H1 (cell line): Measurements from ENCODE around the gene DUS1L. TPM values are rescaled to one million over a fixed set of nuclear protein-coding genes. Genes with fewer than 3 reads are reported as not detected.

Source experiments
- CTCF ChIA-PET: fragments of 300-600 bp; sonication (Branson Sonifier 250); formaldehyde crosslinking; loops from one replicate; lab custom pipeline; 2021; ENCODE audit not compliant: partially characterized antibody; lab: Charles Lee
- POLR2A ChIA-PET: fragments of 300-600 bp; sonication (Branson Sonifier 250); formaldehyde crosslinking; loops from one replicate; lab custom pipeline; 2021; ENCODE audit warnings: inconsistent platforms; ENCODE audit not compliant: partially characterized antibody; lab: Charles Lee
- DNase-seq, 2 experiments: peaks; one replicate each; pipeline versions ENCODE4 v3.0.0 to v3.0.0-alpha.2; 2010 to 2022; ENCODE audit warnings: low spot score in 2 of 2, low read depth in 1 of 2, mixed read lengths in 1 of 2
- FAIRE-seq: peaks from 2 replicates; lab custom pipeline; 2011; peaks lifted over from hg19 to GRCh38; lab: Jason Lieb, UNC
- H2AFZ ChIP-seq: 2 replicates; pipeline ENCODE4 v1.8.1; 2012; ENCODE audit warnings: low read length, inconsistent platforms
- H2AK5ac ChIP-seq: 2 replicates; pipeline ENCODE4 v1.6.1; 2013; ENCODE audit warnings: low read depth, low read length
- H2BK120ac ChIP-seq: replicated peaks from 2 replicates; pipeline ENCODE3; 2013; ENCODE audit warnings: low read depth, low read length, inconsistent platforms
- H2BK12ac ChIP-seq: 2 replicates; pipeline ENCODE4 v1.6.1; 2013; ENCODE audit warnings: low read depth, low read length
- H2BK15ac ChIP-seq: 2 replicates; pipeline ENCODE4 v1.6.1; 2013; ENCODE audit warnings: low read length
- H2BK20ac ChIP-seq: 2 replicates; pipeline ENCODE4 v1.6.1; 2013; ENCODE audit warnings: low read length
- H2BK5ac ChIP-seq: 2 replicates; pipeline ENCODE4 v1.6.1; 2013; ENCODE audit warnings: low read depth, low read length
- H3K14ac ChIP-seq: 2 replicates; pipeline ENCODE4 v1.6.1; 2013; ENCODE audit warnings: inconsistent platforms; ENCODE audit not compliant: insufficient read length
- H3K18ac ChIP-seq: 2 replicates; pipeline ENCODE4 v1.6.1; 2013; ENCODE audit warnings: low read length; ENCODE audit errors: extremely low read depth
- H3K23ac ChIP-seq: 2 replicates; pipeline ENCODE4 v1.6.1; 2013; ENCODE audit warnings: inconsistent platforms; ENCODE audit not compliant: insufficient read length
- H3K23me2 ChIP-seq: 2 replicates; pipeline ENCODE4 v1.6.1; 2013; ENCODE audit warnings: low read depth, low read length
- H3K27ac ChIP-seq: 2 replicates; pipeline ENCODE4 v1.6.1; 2011; ENCODE audit warnings: low read depth, low read length, inconsistent platforms
- H3K27me3 ChIP-seq, 4 experiments: replicated peaks in 1 of 4; 1 replicate in 1 of 4; 2 replicates in 3 of 4; pipeline versions ENCODE4 v1.6.1 to v1.8.1; 2011 to 2013; ENCODE audit warnings: low read length in 3 of 4, mild to moderate bottlenecking in 3 of 4, inconsistent platforms in 2 of 4, mixed read lengths in 2 of 4, moderate library complexity in 1 of 4; ENCODE audit not compliant: control insufficient read depth in 3 of 4, insufficient read depth in 3 of 4; ENCODE audit errors: extremely low read depth in 1 of 4
- H3K36me3 ChIP-seq, 4 experiments: 2 replicates each; pipeline versions ENCODE4 v1.6.1 to v1.8.1; 2011 to 2013; ENCODE audit warnings: mild to moderate bottlenecking in 4 of 4, low read length in 3 of 4, moderate library complexity in 2 of 4, control low read depth in 1 of 4, inconsistent platforms in 1 of 4; ENCODE audit not compliant: insufficient read depth in 4 of 4, control insufficient read depth in 2 of 4
- H3K4ac ChIP-seq: replicated peaks from 2 replicates; pipeline ENCODE3; 2013; ENCODE audit warnings: low read length, low read depth, mixed read lengths, inconsistent platforms; ENCODE audit not compliant: insufficient read length
- H3K4me1 ChIP-seq, 4 experiments: replicated peaks in 1 of 4; 1 replicate in 1 of 4; 2 replicates in 3 of 4; pipeline versions ENCODE4 v1.6.1 to v1.8.1; 2011 to 2013; ENCODE audit warnings: low read length in 3 of 4, inconsistent platforms in 2 of 4, mixed read lengths in 1 of 4; ENCODE audit not compliant: insufficient read depth in 4 of 4, control insufficient read depth in 3 of 4
- H3K4me2 ChIP-seq, 2 experiments: 2 replicates each; pipeline versions ENCODE4 v1.6.1 to v1.8.1; 2011 to 2013; ENCODE audit warnings: low read depth in 2 of 2, low read length in 2 of 2, control low read depth in 1 of 2, inconsistent platforms in 1 of 2, mild to moderate bottlenecking in 1 of 2; ENCODE audit not compliant: insufficient read depth in 1 of 2
- H3K4me3 ChIP-seq, 4 experiments: fragments of 200-600, 300-600 bp in 1 of 4; sonication (generic), shearing (Covaris generic), sonication (Bioruptor Twin) in 1 of 4; 2 replicates each; pipeline versions ENCODE4 v1.5.1 to v1.8.1; 2011 to 2016; ENCODE audit warnings: low read length in 4 of 4, low read depth in 3 of 4, control low read depth in 2 of 4, inconsistent platforms in 2 of 4, mild to moderate bottlenecking in 2 of 4, mixed read lengths in 1 of 4, moderate library complexity in 1 of 4; ENCODE audit not compliant: insufficient read depth in 2 of 4; ENCODE audit errors: extremely low read depth in 1 of 4
- H3K56ac ChIP-seq: replicated peaks from 2 replicates; pipeline ENCODE3; 2013; ENCODE audit warnings: low read depth, mild to moderate bottlenecking, mixed read lengths, low read length, inconsistent platforms; ENCODE audit not compliant: insufficient read length
- H3K79me1 ChIP-seq: 2 replicates; pipeline ENCODE4 v1.6.1; 2013; ENCODE audit warnings: low read depth, low read length, control low read depth
- H3K79me2 ChIP-seq, 2 experiments: 2 replicates each; pipeline versions ENCODE4 v1.6.1 to v1.8.1; 2012 to 2013; ENCODE audit warnings: low read length in 2 of 2, mild to moderate bottlenecking in 2 of 2, inconsistent platforms in 1 of 2; ENCODE audit not compliant: insufficient read depth in 2 of 2, control insufficient read depth in 1 of 2
- H3K9ac ChIP-seq, 4 experiments: replicated peaks in 1 of 4; 1 replicate in 1 of 4; 2 replicates in 3 of 4; pipeline versions ENCODE4 v1.6.1 to v1.8.1; 2011 to 2013; ENCODE audit warnings: low read depth in 3 of 4, low read length in 3 of 4, control low read depth in 2 of 4, mild to moderate bottlenecking in 2 of 4, moderate library complexity in 2 of 4, inconsistent platforms in 1 of 4; ENCODE audit errors: extremely low read depth in 1 of 4
- H3K9me3 ChIP-seq, 2 experiments: 2 replicates each; pipeline versions ENCODE4 v1.6.1 to v1.8.1; 2012 to 2013; ENCODE audit warnings: mild to moderate bottlenecking in 2 of 2, moderate library complexity in 2 of 2, control low read depth in 1 of 2, inconsistent platforms in 1 of 2, low read depth in 1 of 2, low read length in 1 of 2, mixed read lengths in 1 of 2; ENCODE audit not compliant: insufficient read depth in 2 of 2
- H4K20me1 ChIP-seq, 2 experiments: replicated peaks in 1 of 2; 2 replicates each; pipeline versions ENCODE3 to v1.8.1; 2011 to 2013; ENCODE audit warnings: inconsistent platforms in 2 of 2, low read length in 2 of 2, mild to moderate bottlenecking in 1 of 2; ENCODE audit not compliant: insufficient read depth in 2 of 2, control insufficient read depth in 1 of 2
- H4K5ac ChIP-seq: 2 replicates; pipeline ENCODE4 v1.6.1; 2013; ENCODE audit warnings: low read length, low read depth, mixed read lengths, inconsistent platforms; ENCODE audit not compliant: insufficient read length
- H4K8ac ChIP-seq: 2 replicates; pipeline ENCODE4 v1.8.0; 2013; ENCODE audit warnings: mild to moderate bottlenecking, moderate library complexity, low read length, inconsistent platforms; ENCODE audit not compliant: insufficient read depth; ENCODE audit errors: extremely low read depth
- H4K91ac ChIP-seq: replicated peaks from 2 replicates; pipeline ENCODE3; 2013; ENCODE audit warnings: low read length, mixed read lengths, inconsistent platforms; ENCODE audit not compliant: insufficient read length
- ASH2L ChIP-seq: fragments of 200-600, 300-600 bp; sonication (generic); IDR thresholded peaks from one replicate; pipeline ENCODE4 v1.7.1; 2017; ENCODE audit warnings: low read length
- BACH1 ChIP-seq: IDR thresholded peaks from 2 replicates; pipeline ENCODE4 v1.6.1; 2012; ENCODE audit warnings: low read length, improper control_type of control experiment
- CEBPB ChIP-seq: IDR thresholded peaks from 2 replicates; pipeline ENCODE4 v1.6.1; 2012; ENCODE audit warnings: low read depth, low read length
- CHD2 ChIP-seq: IDR thresholded peaks from 2 replicates; pipeline ENCODE4 v1.6.1; 2012; ENCODE audit warnings: low read length, improper control_type of control experiment
- EP300 ChIP-seq, 2 experiments: IDR thresholded peaks; 1 replicate in 1 of 2; 2 replicates in 1 of 2; pipeline ENCODE4 v1.6.1; 2011 to 2012; ENCODE audit warnings: low read depth in 2 of 2, low read length in 2 of 2, mild to moderate bottlenecking in 2 of 2, borderline replicate concordance in 1 of 2, inconsistent platforms in 1 of 2, moderate library complexity in 1 of 2
- JUND ChIP-seq: IDR thresholded peaks from 2 replicates; pipeline ENCODE4 v1.6.1; 2011; ENCODE audit warnings: mild to moderate bottlenecking, improper control_type of control experiment, low read length
- POLR2A ChIP-seq, 2 experiments: IDR thresholded peaks; 1 replicate in 1 of 2; 2 replicates in 1 of 2; pipeline ENCODE4 v1.6.1; 2011; ENCODE audit warnings: low read depth in 2 of 2, low read length in 2 of 2, mild to moderate bottlenecking in 2 of 2; ENCODE audit errors: control extremely low read depth in 1 of 2
- POLR2AphosphoS5 ChIP-seq: IDR thresholded peaks from 2 replicates; pipeline ENCODE4 v1.6.1; 2011; ENCODE audit warnings: low read depth, low read length
- RBBP5 ChIP-seq: IDR thresholded peaks from 2 replicates; pipeline ENCODE4 v1.7.1; 2012; ENCODE audit warnings: low read depth, mild to moderate bottlenecking, inconsistent platforms, low read length, moderate library complexity, borderline replicate concordance
- RFX5 ChIP-seq: IDR thresholded peaks from 2 replicates; pipeline ENCODE4 v1.6.1; 2011; ENCODE audit warnings: low read depth, low read length, improper control_type of control experiment, borderline replicate concordance
- SIN3A ChIP-seq, 2 experiments: IDR thresholded peaks in 1 of 2; conservative IDR thresholded peaks in 1 of 2; 2 replicates each; pipeline ENCODE4 v1.6.1; 2011 to 2012; ENCODE audit warnings: low read length in 2 of 2, improper control_type of control experiment in 1 of 2, low read depth in 1 of 2, mild to moderate bottlenecking in 1 of 2
- TAF7 ChIP-seq: optimal IDR thresholded peaks from 2 replicates; pipeline ENCODE3; 2011; ENCODE audit warnings: low read depth, mild to moderate bottlenecking, inconsistent platforms, low read length, moderate library complexity, borderline replicate concordance
- TEAD4 ChIP-seq: IDR thresholded peaks from 2 replicates; pipeline ENCODE4 v1.6.1; 2012; ENCODE audit warnings: low read depth, low read length, inconsistent platforms, mixed read lengths
- WGBS, 2 experiments: shearing (Covaris generic) in 1 of 2; methylation state at CpG; one replicate each; pipeline versions ENCODE4 v1.1.6 to v1.1.7; 2013 to 2015; ENCODE audit warnings: low lambda C conversion rate in 2 of 2, mixed read lengths in 2 of 2, inconsistent platforms in 1 of 2, low coverage in 1 of 2, missing lambda C conversion rate in 1 of 2; ENCODE audit not compliant: insufficient replicate concordance in 2 of 2, insufficient coverage in 1 of 2, insufficient read length in 1 of 2; ENCODE audit errors: extremely low coverage in 1 of 2, missing lambda C conversion rate in 1 of 2; 5-methylcytosine and 5-hydroxymethylcytosine counted together
- polyA plus RNA-seq, 7 experiments: library from polyadenylated mRNA; depleted of rRNA in 3 of 7; stranded (reverse) in 5 of 7; unstranded in 2 of 7; fragments of >200 nt in 5 of 7; fragments of 200-250 nt in 2 of 7; gene quantifications; 1 replicate in 5 of 7; 2 replicates in 1 of 7; 4 replicates in 1 of 7; pipeline versions ENCODE4 v1.2.1 to v1.2.3, GENCODE V29; 2011 to 2013; ENCODE audit warnings: missing spikeins in 2 of 7, mixed read lengths in 2 of 7
- total RNA-seq: library from RNA; stranded (reverse); fragmentation: NEBNext Ultra II Directional; extraction: Animal tissue kit (Norgen Biotek cat#: 25700); gene quantifications from 2 replicates; pipeline ENCODE4 v1.2.1, GENCODE V29; 2021

The DUS1L gene
- total and polyA plus RNA-seq, 2 of the 8 experiments (the other 6 are each of a cell fraction or from before 2014, with no cell fraction given), result 34.5 to 69.1 TPM

DNA sequence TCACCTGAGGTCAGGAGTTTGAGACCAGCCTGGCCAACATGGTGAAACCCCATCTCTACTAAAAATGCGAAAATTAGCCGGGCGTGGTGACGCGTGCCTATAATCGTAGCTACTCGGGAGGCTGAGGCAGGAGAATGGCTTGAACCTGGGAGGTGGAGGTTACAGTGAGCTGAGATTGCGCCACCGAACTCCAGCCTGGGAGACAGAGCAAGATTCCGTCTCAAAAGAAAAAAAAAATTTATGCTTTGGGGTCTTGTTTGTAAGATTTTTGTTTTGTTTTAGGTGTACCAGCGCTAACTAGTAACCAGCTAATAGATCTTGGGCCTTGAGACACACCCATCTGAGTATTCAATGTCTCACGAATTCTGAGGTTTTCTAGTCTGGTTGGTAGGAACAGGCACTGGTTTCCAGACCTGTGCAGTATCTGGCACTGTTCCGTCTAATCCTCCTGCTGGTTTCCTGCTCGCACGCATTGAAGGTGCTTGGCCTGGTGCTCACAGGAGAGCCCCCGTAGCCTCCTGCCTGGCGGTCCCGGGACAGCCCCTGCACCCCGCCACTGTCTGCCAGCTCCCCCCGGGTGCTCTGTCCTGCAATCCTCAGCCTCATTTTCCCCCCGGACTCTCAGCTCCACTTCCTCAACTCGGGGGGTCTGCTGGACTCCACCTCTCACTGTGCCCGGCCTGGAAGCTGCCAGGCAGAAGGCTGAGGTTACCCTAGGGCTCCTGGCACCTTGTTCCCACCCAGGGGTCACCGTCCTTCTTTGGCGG is 10.6 kb upstream of the DUS1L start:
- no peak overlapping the region for H2AK5ac ChIP-seq
- no peak for DNase-seq
- no peak for FAIRE-seq
- H2BK120ac ChIP-seq, result no peak overlapping the region
- no peaks in the 10 kb centered on the region for H3K9me3 ChIP-seq
- no peak overlapping the region for H3K18ac ChIP-seq
- H2BK20ac ChIP-seq, result no peak overlapping the region
- no peaks in the 10 kb centered on the region; a peak in 1 of 7 replicates for H3K27me3 ChIP-seq
- H3K23me2 ChIP-seq, result no peaks in the 10 kb centered on the region
- H3K79me2 ChIP-seq, result no peaks in the 10 kb centered on the region
- H3K23ac ChIP-seq, result no peak overlapping the region
- H4K5ac ChIP-seq, result no peak overlapping the region
- no peaks in the 10 kb centered on the region for H3K4me1 ChIP-seq
- H3K4me2 ChIP-seq, result no peak overlapping the region
- H2BK12ac ChIP-seq, result no peak overlapping the region
- 89% methylated on average over 25 of the region's 25 CpGs; no CpG with 5 or more reads in 1 of the 2 experiments for WGBS, 2 experiments
- no peak overlapping the region for H2AFZ ChIP-seq
- H2BK5ac ChIP-seq, result no peak overlapping the region
- peaks cover 5% of the 10 kb centered on the region for H3K79me1 ChIP-seq
- H3K56ac ChIP-seq, result no peak overlapping the region
- POLR2A ChIA-PET, result interaction anchor here (0.7 to 12.5 kb wide), 15 partner anchors 8 to 210 kb away, joined by 3 to 105 read pairs (median 7); partner anchors contain the start of genes DUS1L, FASN, GPS1 and RAC3
- peak overlapping the region; percentile 57; the same call in 1 of the 2 replicates for H4K8ac ChIP-seq
- no peak overlapping the region for H2BK15ac ChIP-seq
- H3K14ac ChIP-seq, result no peak overlapping the region
- peaks cover 13 to 19% of the 10 kb centered on the region in 2 experiments for H4K20me1 ChIP-seq
- TF ChIP-seq TAF7, result no peak
- TF ChIP-seq CEBPB, result no peak
- no peak for TF ChIP-seq EP300 (IDR thresholded peaks at IDR 0.05; ENCODE audit: borderline replicate concordance in 1 of 2, low read depth in 2 of 2, low read length in 2 of 2)
- no peak for TF ChIP-seq RBBP5
- no peak for TF ChIP-seq SIN3A (conservative IDR thresholded peaks at IDR 0.05 in 1 of 2, IDR thresholded peaks at IDR 0.05 in 1 of 2; ENCODE audit: low read depth in 1 of 2, low read length in 2 of 2)
- no peak for TF ChIP-seq JUND
- peak; percentile 2 to 3; a peak in 1 of 3 replicates for TF ChIP-seq POLR2A (IDR thresholded peaks at IDR 0.05; ENCODE audit: control extremely low read depth in 1 of 2, low read depth in 2 of 2, low read length in 2 of 2)
- no peak for TF ChIP-seq ASH2L
- no peak for TF ChIP-seq BACH1
- no peak for TF ChIP-seq CHD2
- TF ChIP-seq RFX5, result no peak
- peak; percentile 62 for TF ChIP-seq POLR2AphosphoS5
- TF ChIP-seq TEAD4, result no peak
- CTCF ChIA-PET, result interaction anchor here (0.9 to 2.7 kb wide), 9 partner anchors 11 to 206 kb away, joined by 3 to 16 read pairs (median 3); partner anchors contain the start of gene FASN
- H3K4me3 ChIP-seq, result no peak overlapping the region
- H3K27ac ChIP-seq, result no peak overlapping the region
- peaks cover 18 to 35% (median 24%) of the 10 kb centered on the region in 4 experiments for H3K36me3 ChIP-seq
- no peak overlapping the region for H3K9ac ChIP-seq
- no peak overlapping the region for H3K4ac ChIP-seq
- H4K91ac ChIP-seq, result no peak overlapping the region
